H1 (cell line): Measurements from ENCODE around the gene VWCE.
"Not testable (repeated sequence)": the region's sequence is repeated elsewhere in the genome, so short reads cannot be mapped to it uniquely, and the experiment has no call there.

Experiments used
- ATF3 ChIP-seq: IDR thresholded peaks from 2 replicates; pipeline ENCODE4 v1.6.1; 2011; ENCODE audit warnings: low read depth, mild to moderate bottlenecking, low read length; ENCODE audit not compliant: insufficient read depth
- CBX5 ChIP-seq: fragments of 300-800, 300-1000 bp; sonication (generic); IDR thresholded peaks from 2 replicates; pipeline ENCODE4 v1.7.1; 2016; ENCODE audit warnings: antibody characterized with exemption, low read length, low read depth
- CTCF ChIP-seq, 3 experiments: IDR thresholded peaks; 1 replicate in 2 of 3; 2 replicates in 1 of 3; pipeline versions ENCODE4 v1.5.1 to v1.6.1; 2011; ENCODE audit warnings: low read length in 3 of 3, mild to moderate bottlenecking in 3 of 3, inconsistent platforms in 2 of 3, low read depth in 1 of 3, moderate library complexity in 1 of 3; ENCODE audit not compliant: insufficient read depth in 1 of 3; ENCODE audit errors: control extremely low read depth in 1 of 3
- EZH2 ChIP-seq: fragments of 200-600 bp; sonication (generic); IDR thresholded peaks from 2 replicates; pipeline ENCODE4 v1.7.1; 2012; ENCODE audit warnings: low read depth, mild to moderate bottlenecking, moderate library complexity, low read length, inconsistent platforms; ENCODE audit not compliant: severe bottlenecking
- FOSL1 ChIP-seq: IDR thresholded peaks from 2 replicates; pipeline ENCODE4 v1.6.1; 2011; ENCODE audit warnings: mild to moderate bottlenecking, low read depth, low read length, moderate library complexity; ENCODE audit not compliant: insufficient read depth
- JUND ChIP-seq: IDR thresholded peaks from 2 replicates; pipeline ENCODE4 v1.6.1; 2011; ENCODE audit warnings: mild to moderate bottlenecking, improper control_type of control experiment, low read length
- MAFK ChIP-seq: IDR thresholded peaks from 2 replicates; pipeline ENCODE4 v1.6.1; 2012; ENCODE audit warnings: low read depth, mild to moderate bottlenecking, improper control_type of control experiment, low read length
- POLR2A ChIP-seq, 2 experiments: IDR thresholded peaks; 1 replicate in 1 of 2; 2 replicates in 1 of 2; pipeline ENCODE4 v1.6.1; 2011; ENCODE audit warnings: low read depth in 2 of 2, low read length in 2 of 2, mild to moderate bottlenecking in 2 of 2; ENCODE audit errors: control extremely low read depth in 1 of 2
- POLR2AphosphoS5 ChIP-seq: IDR thresholded peaks from 2 replicates; pipeline ENCODE4 v1.6.1; 2011; ENCODE audit warnings: low read depth, low read length
- SP4 ChIP-seq: IDR thresholded peaks from 2 replicates; pipeline ENCODE4 v1.6.1; 2012; ENCODE audit warnings: low read length, inconsistent platforms
- SRF ChIP-seq: IDR thresholded peaks from 2 replicates; pipeline ENCODE4 v1.6.1; 2011; ENCODE audit warnings: mild to moderate bottlenecking, low read depth, low read length, moderate library complexity

- not testable (repeated sequence) for TF ChIP-seq POLR2A (IDR thresholded peaks at IDR 0.05; ENCODE audit: control extremely low read depth in 1 of 2, low read depth in 2 of 2, low read length in 2 of 2); CTCF (IDR thresholded peaks at IDR 0.05; ENCODE audit: control extremely low read depth in 1 of 3, insufficient read depth in 1 of 3, low read depth in 1 of 3, low read length in 3 of 3); SRF; SP4; JUND; POLR2AphosphoS5; FOSL1; CBX5; EZH2; MAFK; ATF3
Measured at GRCh38 chr11:61213711-61214324, 81.3 kb downstream of the VWCE start.
